ENCODE results near the gene CRLF2. TPM values are rescaled to one million over a fixed set of nuclear protein-coding genes. Genes with fewer than 3 reads are reported as not detected.
"Not testable (repeated sequence)": the region's sequence is repeated elsewhere in the genome, so short reads cannot be mapped to it uniquely, and the experiment has no call there.

The CRLF2 gene
- total RNA-seq, 2 experiments from 2014 or later, result 0.80 to 3.3 TPM

DNA sequence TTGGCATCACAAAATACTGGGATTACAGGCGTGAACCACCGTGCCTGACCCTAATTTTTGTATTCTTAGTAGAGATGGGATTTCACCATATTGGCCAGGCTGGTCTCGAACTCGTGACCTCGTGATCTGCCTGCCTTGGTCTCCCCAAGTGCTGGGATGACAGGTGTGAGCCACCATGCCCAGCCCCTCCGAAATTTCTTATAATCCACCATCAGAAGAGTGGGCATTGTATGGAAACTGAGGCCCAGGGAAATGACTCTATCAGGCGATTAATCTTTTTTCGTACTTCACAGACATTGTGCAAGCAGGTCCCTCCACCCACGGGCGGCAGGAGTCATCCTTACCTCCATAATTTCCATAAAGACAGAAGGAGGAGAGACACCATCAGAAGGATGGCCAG, 16.0 kb downstream of the CRLF2 start:
- intact Hi-C loops (cut with micrococcal nuclease; ENCODE audit: unreplicated experiment), result no loop called here
- H3K4me2 ChIP-seq (ENCODE audit: low read length), result no peak overlapping the region
- H4K20me1 ChIP-seq (ENCODE audit: insufficient read depth, low read length), result no peaks in the 10 kb centered on the region
- H3K4me3 ChIP-seq (ENCODE audit: low read depth, low read length, poor library complexity, severe bottlenecking), result no peak overlapping the region
- no peak overlapping the region for H2AFZ ChIP-seq (ENCODE audit: low read length)
- H3K36me3 ChIP-seq (ENCODE audit: insufficient read depth, low read length), result no peaks in the 10 kb centered on the region
- no peaks in the 10 kb centered on the region for H3K79me2 ChIP-seq (ENCODE audit: insufficient read depth, low read depth, low read length)
- no peaks in the 10 kb centered on the region for H3K9me3 ChIP-seq (ENCODE audit: low read length)
- CTCF ChIA-PET (ENCODE audit: unreplicated experiment), result no interaction called here
- H3K4me1 ChIP-seq (ENCODE audit: insufficient read depth, low read length, poor library complexity, severe bottlenecking), result no peaks in the 10 kb centered on the region
- H3K27ac ChIP-seq (ENCODE audit: low read depth, low read length, poor library complexity, severe bottlenecking), result no peak overlapping the region
- no peak for TF ChIP-seq EZH2phosphoT487 (IDR thresholded peaks at IDR 0.05; ENCODE audit: borderline replicate concordance, low read depth, low read length)
- TF ChIP-seq, protein P1, sequence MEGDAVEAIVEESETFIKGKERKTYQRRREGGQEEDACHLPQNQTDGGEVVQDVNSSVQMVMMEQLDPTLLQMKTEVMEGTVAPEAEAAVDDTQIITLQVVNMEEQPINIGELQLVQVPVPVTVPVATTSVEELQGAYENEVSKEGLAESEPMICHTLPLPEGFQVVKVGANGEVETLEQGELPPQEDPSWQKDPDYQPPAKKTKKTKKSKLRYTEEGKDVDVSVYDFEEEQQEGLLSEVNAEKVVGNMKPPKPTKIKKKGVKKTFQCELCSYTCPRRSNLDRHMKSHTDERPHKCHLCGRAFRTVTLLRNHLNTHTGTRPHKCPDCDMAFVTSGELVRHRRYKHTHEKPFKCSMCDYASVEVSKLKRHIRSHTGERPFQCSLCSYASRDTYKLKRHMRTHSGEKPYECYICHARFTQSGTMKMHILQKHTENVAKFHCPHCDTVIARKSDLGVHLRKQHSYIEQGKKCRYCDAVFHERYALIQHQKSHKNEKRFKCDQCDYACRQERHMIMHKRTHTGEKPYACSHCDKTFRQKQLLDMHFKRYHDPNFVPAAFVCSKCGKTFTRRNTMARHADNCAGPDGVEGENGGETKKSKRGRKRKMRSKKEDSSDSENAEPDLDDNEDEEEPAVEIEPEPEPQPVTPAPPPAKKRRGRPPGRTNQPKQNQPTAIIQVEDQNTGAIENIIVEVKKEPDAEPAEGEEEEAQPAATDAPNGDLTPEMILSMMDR (conservative IDR thresholded peaks at IDR 0.05; ENCODE audit: low read length), result no peak
- BruUV-seq (replicated peaks), result no TSS peak
- POLR2A ChIA-PET, result no interaction called here
- H3K9me2 ChIP-seq (ENCODE audit: insufficient read depth, low read length), result no peaks in the 10 kb centered on the region
- DNase-seq (ENCODE audit: low spot score), result no peak

DNA sequence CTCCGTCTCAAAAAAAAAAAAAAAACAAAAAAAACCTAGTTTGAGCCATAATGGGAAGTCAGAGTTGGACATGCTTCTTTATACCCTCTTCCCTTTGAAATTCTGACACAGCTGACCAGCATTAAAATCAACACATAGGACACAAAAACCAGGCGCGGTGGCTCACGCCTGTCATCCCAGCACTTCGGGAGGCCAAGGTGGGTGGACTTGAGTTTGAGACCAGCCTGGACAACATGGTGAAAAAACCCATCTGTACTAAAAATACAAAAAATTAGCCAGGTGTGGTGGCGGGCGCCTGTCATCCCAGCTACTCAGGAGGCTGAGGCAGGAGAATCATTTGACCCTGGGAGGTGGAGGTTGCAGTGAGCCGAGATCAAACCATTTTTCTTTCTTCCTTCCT, 20.3 kb downstream of the CRLF2 start:
- CTCF ChIA-PET (ENCODE audit: unreplicated experiment); H3K4me3 ChIP-seq (ENCODE audit: low read depth, low read length, poor library complexity, severe bottlenecking); H2AFZ ChIP-seq (ENCODE audit: low read length); H4K20me1 ChIP-seq (ENCODE audit: insufficient read depth, low read length); H3K9me3 ChIP-seq (ENCODE audit: low read length); intact Hi-C loops (cut with micrococcal nuclease; ENCODE audit: unreplicated experiment); H3K4me2 ChIP-seq (ENCODE audit: low read length); BruUV-seq (replicated peaks); H3K9me2 ChIP-seq (ENCODE audit: insufficient read depth, low read length); H3K4me1 ChIP-seq (ENCODE audit: insufficient read depth, low read length, poor library complexity, severe bottlenecking); H3K27ac ChIP-seq (ENCODE audit: low read depth, low read length, poor library complexity, severe bottlenecking); DNase-seq (ENCODE audit: low spot score); H3K79me2 ChIP-seq (ENCODE audit: insufficient read depth, low read depth, low read length); POLR2A ChIA-PET; H3K36me3 ChIP-seq (ENCODE audit: insufficient read depth, low read length): not testable (repeated sequence)

DNA sequence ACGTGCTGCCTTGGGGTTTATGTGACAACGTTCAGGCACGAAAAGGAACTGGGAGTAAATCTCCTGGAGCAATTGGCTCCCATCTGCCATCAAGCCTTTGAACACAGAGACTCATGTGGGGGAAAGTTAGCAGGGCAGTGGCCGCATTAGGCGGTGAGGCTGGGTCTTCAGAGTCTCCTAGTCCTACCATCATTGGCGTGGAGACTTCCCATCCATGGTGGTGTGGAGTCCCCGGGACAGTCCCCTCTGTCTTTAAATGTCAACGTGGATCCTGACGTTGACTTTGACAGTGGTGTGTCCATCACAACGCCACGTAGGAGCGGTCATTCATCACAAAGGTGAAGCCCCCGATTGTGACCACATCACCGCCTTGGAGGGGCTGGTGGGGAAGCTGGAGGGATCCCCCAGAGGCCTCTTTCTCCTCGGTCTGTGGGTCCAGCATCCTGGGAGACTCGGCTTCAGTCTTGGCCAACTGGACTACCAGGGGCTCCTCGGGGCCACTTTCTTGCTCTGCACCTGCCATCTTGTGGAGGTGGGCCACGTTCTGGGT, 21.8 kb downstream of the CRLF2 start:
- H3K4me3 ChIP-seq (ENCODE audit: low read depth, low read length, poor library complexity, severe bottlenecking), result no peak overlapping the region
- no peaks in the 10 kb centered on the region for H3K9me3 ChIP-seq (ENCODE audit: low read length)
- no peaks in the 10 kb centered on the region for H3K36me3 ChIP-seq (ENCODE audit: insufficient read depth, low read length)
- intact Hi-C loops (cut with micrococcal nuclease; ENCODE audit: unreplicated experiment), result no loop called here
- H3K79me2 ChIP-seq (ENCODE audit: insufficient read depth, low read depth, low read length), result no peaks in the 10 kb centered on the region
- H2AFZ ChIP-seq (ENCODE audit: low read length), result no peak overlapping the region
- H3K9me2 ChIP-seq (ENCODE audit: insufficient read depth, low read length), result no peaks in the 10 kb centered on the region
- H3K4me1 ChIP-seq (ENCODE audit: insufficient read depth, low read length, poor library complexity, severe bottlenecking), result no peaks in the 10 kb centered on the region
- DNase-seq (ENCODE audit: low spot score), result no peak
- no peak overlapping the region for H3K4me2 ChIP-seq (ENCODE audit: low read length)
- H4K20me1 ChIP-seq (ENCODE audit: insufficient read depth, low read length), result no peaks in the 10 kb centered on the region
- H3K27ac ChIP-seq (ENCODE audit: low read depth, low read length, poor library complexity, severe bottlenecking), result no peak overlapping the region
- TF ChIP-seq EZH2phosphoT487 (IDR thresholded peaks at IDR 0.05; ENCODE audit: borderline replicate concordance, low read depth, low read length), result no peak
- TF ChIP-seq, protein P1 (conservative IDR thresholded peaks at IDR 0.05; ENCODE audit: low read length), result no peak
- BruUV-seq (replicated peaks), result no TSS peak
- POLR2A ChIA-PET, result no interaction called here
- CTCF ChIA-PET (ENCODE audit: unreplicated experiment), result no interaction called here

Measured in OCI-LY7 (cell line).